ENCODE measurements around the gene TRAK2.

GRCh38 chr2:201348758-201349157, 102.5 kb downstream of the TRAK2 start:
- TF ChIP-seq, protein P1, sequence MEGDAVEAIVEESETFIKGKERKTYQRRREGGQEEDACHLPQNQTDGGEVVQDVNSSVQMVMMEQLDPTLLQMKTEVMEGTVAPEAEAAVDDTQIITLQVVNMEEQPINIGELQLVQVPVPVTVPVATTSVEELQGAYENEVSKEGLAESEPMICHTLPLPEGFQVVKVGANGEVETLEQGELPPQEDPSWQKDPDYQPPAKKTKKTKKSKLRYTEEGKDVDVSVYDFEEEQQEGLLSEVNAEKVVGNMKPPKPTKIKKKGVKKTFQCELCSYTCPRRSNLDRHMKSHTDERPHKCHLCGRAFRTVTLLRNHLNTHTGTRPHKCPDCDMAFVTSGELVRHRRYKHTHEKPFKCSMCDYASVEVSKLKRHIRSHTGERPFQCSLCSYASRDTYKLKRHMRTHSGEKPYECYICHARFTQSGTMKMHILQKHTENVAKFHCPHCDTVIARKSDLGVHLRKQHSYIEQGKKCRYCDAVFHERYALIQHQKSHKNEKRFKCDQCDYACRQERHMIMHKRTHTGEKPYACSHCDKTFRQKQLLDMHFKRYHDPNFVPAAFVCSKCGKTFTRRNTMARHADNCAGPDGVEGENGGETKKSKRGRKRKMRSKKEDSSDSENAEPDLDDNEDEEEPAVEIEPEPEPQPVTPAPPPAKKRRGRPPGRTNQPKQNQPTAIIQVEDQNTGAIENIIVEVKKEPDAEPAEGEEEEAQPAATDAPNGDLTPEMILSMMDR (IDR thresholded peaks at IDR 0.05 in 8 of 11, conservative IDR thresholded peaks at IDR 0.05 in 3 of 11): no peak
- TF ChIP-seq POLR2AphosphoS5 (IDR thresholded peaks at IDR 0.05): no peak
